Stomach (tissue), 9 donors: ENCODE results near the gene OSBPL9. TPM values are rescaled to one million over a fixed set of nuclear protein-coding genes. Genes with fewer than 3 reads are reported as not detected.

Source experiments
- DNase-seq, 2 donors: peaks; one replicate each; pipeline versions ENCODE4 v3.0.0 to v3.0.0-alpha.2; 2013 to 2019
- H3K27ac ChIP-seq, 5 donors: fragments of 200-600 bp in 4 of 5; sonication (generic) in 4 of 5; one replicate each; pipeline ENCODE4 v1.5.1; 2013 to 2019; ENCODE audit warnings: mild to moderate bottlenecking in 1 of 5, moderate library complexity in 1 of 5
- H3K27me3 ChIP-seq, 3 donors: fragments of 200-600 bp; sonication (generic); one replicate each; pipeline ENCODE4 v1.5.1; 2017 to 2019; ENCODE audit warnings: mixed run types in 1 of 3
- H3K36me3 ChIP-seq, 4 donors: fragments of 200-600 bp; sonication (generic); 1 replicate in 3 of 4; 2 replicates in 1 of 4; pipeline ENCODE4 v1.5.1; 2016 to 2019
- H3K4me1 ChIP-seq, 4 donors: fragments of 200-600 bp; sonication (generic); one replicate each; pipeline ENCODE4 v1.5.1; 2016 to 2019
- H3K4me3 ChIP-seq, 4 donors: fragments of 200-600 bp; sonication (generic) in 3 of 4; one replicate each; pipeline ENCODE4 v1.5.1; 2016 to 2019; ENCODE audit warnings: mild to moderate bottlenecking in 1 of 4
- H3K9me3 ChIP-seq, 4 donors: fragments of 200-600 bp; sonication (generic); one replicate each; pipeline ENCODE4 v1.5.1; 2016 to 2019
- EP300 ChIP-seq: sonication (generic); formaldehyde crosslinking; IDR thresholded peaks from one replicate; pipeline ENCODE4 v1.6.1; 2017; ENCODE audit warnings: antibody characterized with exemption
- POLR2A ChIP-seq, 4 donors: fragments of 450-650 bp; IDR thresholded peaks; one replicate each; pipeline ENCODE4 v1.6.1; 2016; ENCODE audit warnings: antibody characterized with exemption in 4 of 4, control low read depth in 2 of 4, mild to moderate bottlenecking in 1 of 4, moderate library complexity in 1 of 4
- POLR2AphosphoS5 ChIP-seq, 3 donors: sonication (generic); formaldehyde crosslinking; IDR thresholded peaks; one replicate each; pipeline ENCODE4 v1.6.1; 2016; ENCODE audit warnings: antibody characterized with exemption in 3 of 3
- WGBS, 5 donors: extraction: QIAGEN DNeasy Blood & Tissue Kit in 3 of 5; methylation state at CpG; one replicate each; pipeline versions ENCODE4 v1.1.5 to v1.1.7; 2013 to 2018; 5-methylcytosine and 5-hydroxymethylcytosine counted together
- intact Hi-C: fragments of 100-400 bp; cut with DNase I; formaldehyde crosslinking; loops from one replicate; pipeline ENCODE4 v1.15.1; 2023; ENCODE audit warnings: low total_unique reads
- polyA plus RNA-seq, 3 donors: library from polyadenylated mRNA; stranded (reverse); fragments of 200-250 nt; gene quantifications; one replicate each; pipeline ENCODE4 v1.2.3, GENCODE V29; 2013
- total RNA-seq, 5 donors: library from RNA; depleted of rRNA; stranded (reverse); fragments of >200 nt; gene quantifications; one replicate each; pipeline versions ENCODE4 v1.1.0 to v1.2.3, GENCODE V29; 2014 to 2016
- TF ChIP-seq, protein P1 (sequence below), 7 experiments: fragments of 450-650 bp in 4 of 7; fragments of 200-600 bp in 3 of 7; sonication (generic) in 3 of 7; IDR thresholded peaks; one replicate each; pipeline ENCODE4 v1.5.1; 2016 to 2019; ENCODE audit warnings: antibody characterized with exemption in 7 of 7, control low read depth in 2 of 7, mild to moderate bottlenecking in 1 of 7
- donor health status: healthy with polysubstance abuse.
- donor health status: Bipolar disorder and iron deficiency.
- donor health status: healthy.

OSBPL9 gene
- total and polyA plus RNA-seq, 8 donors: 29.8 to 461 (median 109) TPM

DNA sequence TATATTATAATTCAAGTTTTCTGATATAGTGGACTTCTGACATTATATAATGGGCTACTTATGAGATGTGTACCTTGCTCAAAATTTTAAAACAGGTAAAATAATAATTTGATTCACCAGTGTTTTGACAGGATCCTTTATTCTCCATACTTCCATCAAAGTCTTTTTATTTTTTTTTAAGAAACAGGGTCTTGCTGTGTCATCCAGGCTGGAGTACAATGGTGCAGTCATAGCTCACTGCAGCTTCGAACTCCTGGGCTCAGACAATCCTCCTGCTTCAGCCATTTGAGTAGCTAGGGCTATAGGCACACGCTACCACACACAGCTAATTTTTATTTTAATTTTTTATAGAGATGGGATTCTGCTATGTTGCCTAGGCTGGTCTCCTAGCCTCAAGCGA lies 132.3 kb downstream of the OSBPL9 start:
- peaks cover 0 to 10% (median 4%) of the 10 kb centered on the region in 4 donors for H3K4me1 ChIP-seq
- DNase-seq: no peak
- no peak overlapping the region for H3K4me3 ChIP-seq
- intact Hi-C loops: no loop called here
- TF ChIP-seq, protein P1, sequence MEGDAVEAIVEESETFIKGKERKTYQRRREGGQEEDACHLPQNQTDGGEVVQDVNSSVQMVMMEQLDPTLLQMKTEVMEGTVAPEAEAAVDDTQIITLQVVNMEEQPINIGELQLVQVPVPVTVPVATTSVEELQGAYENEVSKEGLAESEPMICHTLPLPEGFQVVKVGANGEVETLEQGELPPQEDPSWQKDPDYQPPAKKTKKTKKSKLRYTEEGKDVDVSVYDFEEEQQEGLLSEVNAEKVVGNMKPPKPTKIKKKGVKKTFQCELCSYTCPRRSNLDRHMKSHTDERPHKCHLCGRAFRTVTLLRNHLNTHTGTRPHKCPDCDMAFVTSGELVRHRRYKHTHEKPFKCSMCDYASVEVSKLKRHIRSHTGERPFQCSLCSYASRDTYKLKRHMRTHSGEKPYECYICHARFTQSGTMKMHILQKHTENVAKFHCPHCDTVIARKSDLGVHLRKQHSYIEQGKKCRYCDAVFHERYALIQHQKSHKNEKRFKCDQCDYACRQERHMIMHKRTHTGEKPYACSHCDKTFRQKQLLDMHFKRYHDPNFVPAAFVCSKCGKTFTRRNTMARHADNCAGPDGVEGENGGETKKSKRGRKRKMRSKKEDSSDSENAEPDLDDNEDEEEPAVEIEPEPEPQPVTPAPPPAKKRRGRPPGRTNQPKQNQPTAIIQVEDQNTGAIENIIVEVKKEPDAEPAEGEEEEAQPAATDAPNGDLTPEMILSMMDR (IDR thresholded peaks at IDR 0.05): no peak
- TF ChIP-seq POLR2AphosphoS5 (IDR thresholded peaks at IDR 0.05) (no peak), POLR2A (IDR thresholded peaks at IDR 0.05) (no peak), EP300 (no peak)
- 97 to 100% (median 99%) methylated on average over 3 of the region's 3 CpGs for WGBS, 5 donors
- H3K27me3 ChIP-seq: no peaks in the 10 kb centered on the region
- no peak overlapping the region for H3K27ac ChIP-seq
- H3K9me3 ChIP-seq: no peaks in the 10 kb centered on the region
- peaks cover 20 to 55% (median 46%) of the 10 kb centered on the region in 4 donors for H3K36me3 ChIP-seq

DNA sequence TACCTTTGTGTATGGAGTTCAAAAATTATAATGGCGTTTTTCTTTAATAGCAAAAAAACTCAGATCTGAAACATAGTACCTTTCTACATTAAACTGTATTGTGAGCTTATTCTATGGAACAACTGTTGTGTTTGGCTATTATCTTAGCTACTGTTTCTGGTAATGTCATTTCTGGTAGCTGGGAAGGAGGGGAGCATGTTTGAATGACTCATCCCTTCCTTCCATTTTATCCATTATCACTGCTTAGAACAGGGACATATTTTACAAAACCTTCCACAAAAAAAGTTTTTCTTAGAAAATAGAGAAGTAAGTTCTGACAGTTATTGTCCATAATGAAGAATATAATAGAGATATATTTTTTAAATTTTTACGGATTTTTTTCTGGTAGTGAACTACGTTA lies 133.3 kb downstream of the OSBPL9 start:
- H3K9me3 ChIP-seq: no peaks in the 10 kb centered on the region
- no peak for TF ChIP-seq EP300
- TF ChIP-seq POLR2A (IDR thresholded peaks at IDR 0.05): no peak
- TF ChIP-seq, protein P1 (IDR thresholded peaks at IDR 0.05): no peak
- TF ChIP-seq POLR2AphosphoS5 (IDR thresholded peaks at IDR 0.05): no peak
- intact Hi-C loops: no loop called here
- no peak overlapping the region for H3K27ac ChIP-seq
- peaks cover 0 to under 1% (median 0%) of the 10 kb centered on the region in 4 donors for H3K4me1 ChIP-seq
- no peaks in the 10 kb centered on the region for H3K27me3 ChIP-seq
- no peak for DNase-seq
- H3K36me3 ChIP-seq: peaks cover 20 to 62% (median 53%) of the 10 kb centered on the region in 4 donors
- WGBS, 5 donors: 95 to 97% (median 97%) methylated on average over 3 of the region's 3 CpGs
- no peak overlapping the region for H3K4me3 ChIP-seq

DNA sequence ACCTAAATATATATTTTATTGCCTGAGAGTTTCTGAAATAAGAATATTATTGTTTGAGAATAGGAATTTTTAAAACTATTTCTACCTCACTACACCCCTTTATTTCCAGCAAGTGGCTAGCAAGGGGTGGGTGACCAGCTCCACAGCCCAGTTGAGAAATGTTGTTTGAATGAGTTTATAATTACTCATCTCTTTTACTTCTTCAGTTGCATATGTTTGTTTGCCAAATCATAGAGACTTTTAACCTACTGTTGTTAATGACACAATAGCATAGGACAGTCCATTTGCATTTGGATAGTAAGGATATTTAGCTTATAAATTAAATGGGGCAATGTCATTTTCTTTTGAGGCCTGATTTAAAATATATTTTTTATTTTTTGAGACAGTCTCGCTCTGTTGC lies 133.8 kb downstream of the OSBPL9 start:
- no peaks in the 10 kb centered on the region for H3K9me3 ChIP-seq
- no peaks in the 10 kb centered on the region for H3K4me1 ChIP-seq
- intact Hi-C loops: no loop called here
- no peaks in the 10 kb centered on the region for H3K27me3 ChIP-seq
- H3K27ac ChIP-seq: no peak overlapping the region
- 95 to 100% (median 100%) methylated on average over 1 of the region's 1 CpG for WGBS, 5 donors
- no peak for TF ChIP-seq POLR2A (IDR thresholded peaks at IDR 0.05)
- no peak for DNase-seq
- peaks cover 20 to 67% (median 58%) of the 10 kb centered on the region in 4 donors for H3K36me3 ChIP-seq
- H3K4me3 ChIP-seq: no peak overlapping the region

DNA sequence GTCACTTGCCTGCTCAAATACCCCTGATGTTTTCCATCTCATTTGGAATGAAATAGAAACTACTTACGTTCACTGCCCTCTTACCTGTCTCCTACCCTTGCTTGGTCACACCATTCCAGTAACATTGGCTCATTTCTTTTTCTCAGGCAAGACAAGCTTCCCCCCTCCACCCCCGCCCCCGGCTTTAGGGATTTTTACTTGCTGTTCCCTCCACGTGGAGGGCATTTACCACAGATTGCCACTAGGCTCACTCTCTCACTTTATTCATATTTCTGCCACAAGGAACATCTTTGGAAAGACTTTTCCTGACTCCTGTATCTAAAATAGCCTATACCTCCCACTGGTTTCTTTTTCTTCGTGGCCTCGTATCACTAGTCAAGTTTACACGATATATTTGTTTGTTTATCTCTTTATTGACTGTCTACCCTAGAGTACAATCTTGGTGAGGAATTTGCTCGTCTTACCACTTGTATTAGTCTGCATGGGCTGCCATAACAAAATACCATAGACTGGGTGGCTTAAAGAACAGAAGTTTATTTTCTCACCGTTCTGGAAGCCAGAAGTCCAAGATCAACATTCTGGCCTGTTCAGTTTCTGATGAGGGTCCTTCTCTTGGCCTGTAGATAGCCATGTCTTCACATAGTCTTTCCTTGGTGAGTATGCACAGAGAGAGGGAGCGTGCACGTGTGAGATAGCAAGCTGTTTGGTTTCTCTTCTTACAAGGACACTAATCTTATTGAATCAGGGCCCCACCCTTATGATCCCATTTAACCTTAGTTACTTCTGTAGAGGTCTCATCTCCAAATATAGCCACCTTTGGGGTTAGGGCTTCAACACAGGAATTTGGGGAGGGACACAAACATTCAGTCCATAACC lies 135.4 kb downstream of the OSBPL9 start:
- TF ChIP-seq POLR2A (IDR thresholded peaks at IDR 0.05) (no peak), POLR2AphosphoS5 (IDR thresholded peaks at IDR 0.05) (no peak), EP300 (no peak)
- TF ChIP-seq, protein P1 (IDR thresholded peaks at IDR 0.05): no peak
- Histone ChIP-seq H3K4me1 (no peaks in the 10 kb centered on the region), H3K36me3 (peaks cover 20 to 72% (median 62%) of the 10 kb centered on the region in 4 donors), H3K27me3 (no peaks in the 10 kb centered on the region), H3K9me3 (no peaks in the 10 kb centered on the region), H3K4me3 (no peak overlapping the region), H3K27ac (no peak overlapping the region)
- no peak for DNase-seq
- 93 to 97% (median 95%) methylated on average over 11 of the region's 11 CpGs for WGBS, 5 donors
- intact Hi-C loops: no loop called here

DNA sequence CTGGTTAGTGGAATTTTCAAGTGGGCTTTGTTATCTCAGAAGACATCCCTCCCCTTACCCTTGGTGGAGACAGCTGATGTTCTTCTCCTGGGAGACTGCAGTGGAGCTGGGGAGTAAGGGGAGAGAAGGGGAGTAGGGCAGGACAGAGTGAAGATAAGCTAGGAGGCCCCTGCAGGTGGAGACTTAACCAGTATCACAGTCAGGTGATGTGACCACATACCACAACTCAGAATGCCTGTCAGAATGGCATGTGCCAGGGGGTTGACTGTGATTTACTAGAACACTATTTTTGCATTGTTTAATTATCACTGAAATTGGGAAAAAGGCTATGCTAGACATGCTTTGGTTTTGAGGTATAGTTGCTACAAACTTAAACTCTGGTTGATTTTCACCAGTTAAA lies 137.1 kb downstream of the OSBPL9 start:
- Histone ChIP-seq H3K36me3 (peaks cover 15 to 61% (median 57%) of the 10 kb centered on the region in 4 donors), H3K4me3 (no peak overlapping the region), H3K27me3 (no peaks in the 10 kb centered on the region), H3K4me1 (no peaks in the 10 kb centered on the region), H3K9me3 (no peaks in the 10 kb centered on the region), H3K27ac (no peak overlapping the region)
- intact Hi-C loops: no loop called here
- no peak for TF ChIP-seq POLR2AphosphoS5 (IDR thresholded peaks at IDR 0.05)
- no peak for TF ChIP-seq POLR2A (IDR thresholded peaks at IDR 0.05)
- no peak for TF ChIP-seq EP300
- TF ChIP-seq, protein P1 (IDR thresholded peaks at IDR 0.05): no peak
- no peak for DNase-seq
